HepG2 (cell line): Measurements from ENCODE around the gene CCDC69. TPM values are rescaled to one million over a fixed set of nuclear protein-coding genes. Genes with fewer than 3 reads are reported as not detected.

Source experiments
- ATAC-seq: fragments of 200-7000 bp; cut with Tn5 transposase; 3 replicates; pipeline ENCODE4 v1.9.1; 2020; ENCODE audit warnings: mild to moderate bottlenecking, moderate library complexity
- BruUV-seq: library from RNA; stranded (reverse); fragments of 400-500 nt; replicated peaks from 2 replicates; lab custom pipeline; 2021; lab: Mats Ljungman, UMichigan
- CTCF ChIA-PET: fragments of 300-600 bp; formaldehyde crosslinking; extraction: SDS; loops from one replicate; lab custom pipeline; 2021; ENCODE audit warnings: low total read pairs, inconsistent platforms, low intra/inter-chr PET ratio; lab: Yijun Ruan, JAX
- POLR2A ChIA-PET: fragments of 350-600 bp; sonication (Branson Sonifier 250); formaldehyde crosslinking; loops from one replicate; lab custom pipeline; 2020; ENCODE audit warnings: antibody characterized with exemption, inconsistent platforms; lab: Yijun Ruan, JAX
- DNase-seq: peaks from one replicate; pipeline ENCODE4 v3.0.0-alpha.2; 2015; ENCODE audit warnings: low spot score
- FAIRE-seq: peaks from 3 replicates; lab custom pipeline; 2011; peaks lifted over from hg19 to GRCh38; lab: Jason Lieb, UNC
- H2AFZ ChIP-seq: one replicate; pipeline ENCODE4 v1.6.1; 2011; ENCODE audit warnings: low read length, inconsistent platforms
- H3K27ac ChIP-seq: fragments of 300-600 bp; 3 replicates; pipeline ENCODE4 v1.8.0; 2011; ENCODE audit warnings: mixed run types, mild to moderate bottlenecking, mixed read lengths, low read length, inconsistent platforms; ENCODE audit not compliant: insufficient read depth; ENCODE audit errors: extremely low read length
- H3K27me3 ChIP-seq, 2 experiments: fragments of 200-600 bp in 1 of 2; 2 replicates in 1 of 2; 3 replicates in 1 of 2; pipeline versions ENCODE4 v1.6.0 to v1.8.0; 2011; ENCODE audit warnings: low read length in 2 of 2, mild to moderate bottlenecking in 2 of 2, moderate library complexity in 2 of 2, inconsistent platforms in 1 of 2; ENCODE audit not compliant: insufficient read depth in 2 of 2, control insufficient read depth in 1 of 2
- H3K36me3 ChIP-seq, 2 experiments: fragments of 200-600 bp in 1 of 2; replicated peaks in 1 of 2; 2 replicates in 1 of 2; 3 replicates in 1 of 2; pipeline versions ENCODE4 v1.5.1 to v1.8.0; 2011; ENCODE audit warnings: low read length in 2 of 2, inconsistent platforms in 1 of 2; ENCODE audit not compliant: insufficient read depth in 2 of 2, control insufficient read depth in 1 of 2
- H3K4me1 ChIP-seq: 2 replicates; pipeline ENCODE4 v1.5.1; 2012; ENCODE audit warnings: low read length, inconsistent platforms; ENCODE audit not compliant: insufficient read depth
- H3K4me2 ChIP-seq: 2 replicates; pipeline ENCODE4 v1.6.0; 2011; ENCODE audit warnings: low read depth, low read length, inconsistent platforms
- H3K4me3 ChIP-seq, 3 experiments: fragments of 200-600 bp in 1 of 3; sonication (generic), shearing (Covaris generic) in 1 of 3; replicated peaks in 1 of 3; 2 replicates each; pipeline ENCODE4 v1.5.1; 2011 to 2016; ENCODE audit warnings: low read length in 3 of 3, inconsistent platforms in 2 of 3, low read depth in 2 of 3, mild to moderate bottlenecking in 2 of 3, control low read depth in 1 of 3, mixed read lengths in 1 of 3; ENCODE audit not compliant: insufficient read depth in 1 of 3
- H3K79me2 ChIP-seq: one replicate; pipeline ENCODE4 v1.6.1; 2011; ENCODE audit warnings: low read length, inconsistent platforms; ENCODE audit not compliant: insufficient read depth
- H3K9ac ChIP-seq: 2 replicates; pipeline ENCODE4 v1.6.0; 2011; ENCODE audit warnings: mild to moderate bottlenecking, low read depth, low read length, inconsistent platforms; ENCODE audit not compliant: insufficient read depth
- H3K9me3 ChIP-seq: 2 replicates; pipeline ENCODE4 v1.5.1; 2012; ENCODE audit warnings: mild to moderate bottlenecking, low read length
- H4K20me1 ChIP-seq: 2 replicates; pipeline ENCODE4 v1.6.0; 2011; ENCODE audit warnings: inconsistent platforms, mild to moderate bottlenecking, low read length, moderate library complexity; ENCODE audit not compliant: insufficient read depth
- BORCS8-MEF2B ChIP-seq: sonication (generic); formaldehyde crosslinking; IDR thresholded peaks from 2 replicates; pipeline ENCODE4 v1.8.0; 2022; ENCODE audit warnings: mild to moderate bottlenecking, missing genetic modification reagents
- DNMT1 ChIP-seq: sonication (generic); formaldehyde crosslinking; IDR thresholded peaks from 2 replicates; pipeline ENCODE4 v1.5.1; 2020; ENCODE audit warnings: mild to moderate bottlenecking, missing genetic modification reagents
- GPN1 ChIP-seq: sonication (generic); formaldehyde crosslinking; IDR thresholded peaks from 2 replicates; pipeline ENCODE4 v1.5.1; 2020; ENCODE audit warnings: missing genetic modification reagents, borderline replicate concordance
- GZF1 ChIP-seq: sonication (generic); formaldehyde crosslinking; IDR thresholded peaks from 2 replicates; pipeline ENCODE4 v1.5.1; 2020; ENCODE audit warnings: mild to moderate bottlenecking, missing genetic modification reagents
- POLR2G ChIP-seq: fragments of 200-400 bp; formaldehyde crosslinking; IDR thresholded peaks from 2 replicates; pipeline ENCODE4 v1.6.1; 2018; ENCODE audit warnings: mild to moderate bottlenecking, low read depth, low read length, moderate library complexity
- TIGD3 ChIP-seq: sonication (generic); formaldehyde crosslinking; IDR thresholded peaks from 2 replicates; pipeline ENCODE4 v1.5.1; 2020; ENCODE audit warnings: mild to moderate bottlenecking, missing genetic modification reagents, borderline replicate concordance
- ZBTB33 ChIP-seq: sonication (generic); formaldehyde crosslinking; IDR thresholded peaks from 2 replicates; pipeline ENCODE4 v1.4.0; 2020; ENCODE audit warnings: missing genetic modification reagents
- ZFP41 ChIP-seq: sonication (generic); formaldehyde crosslinking; IDR thresholded peaks from 2 replicates; pipeline ENCODE4 v1.4.0; 2020; ENCODE audit warnings: mild to moderate bottlenecking, missing genetic modification reagents, borderline replicate concordance
- ZNF12 ChIP-seq: sonication (generic); formaldehyde crosslinking; IDR thresholded peaks from 2 replicates; pipeline ENCODE4 v1.5.0; 2020; ENCODE audit warnings: missing genetic modification reagents
- ZNF280B ChIP-seq: sonication (generic); formaldehyde crosslinking; IDR thresholded peaks from 2 replicates; pipeline ENCODE4 v1.5.0; 2020; ENCODE audit warnings: missing genetic modification reagents, mild to moderate bottlenecking, borderline replicate concordance
- ZNF281 ChIP-seq: sonication (generic); formaldehyde crosslinking; IDR thresholded peaks from 2 replicates; pipeline ENCODE4 v1.4.0; 2020; ENCODE audit warnings: missing genetic modification reagents, borderline replicate concordance
- ZNF33B ChIP-seq: sonication (generic); formaldehyde crosslinking; IDR thresholded peaks from 2 replicates; pipeline ENCODE4 v1.5.1; 2020; ENCODE audit warnings: mild to moderate bottlenecking, missing genetic modification reagents
- ZNF350 ChIP-seq: sonication (generic); formaldehyde crosslinking; IDR thresholded peaks from 2 replicates; pipeline ENCODE4 v1.4.0; 2020; ENCODE audit warnings: mild to moderate bottlenecking, low read depth, missing genetic modification reagents, borderline replicate concordance
- ZNF512B ChIP-seq: sonication (generic); formaldehyde crosslinking; IDR thresholded peaks from 2 replicates; pipeline ENCODE4 v1.5.1; 2020; ENCODE audit warnings: missing genetic modification reagents, mild to moderate bottlenecking, borderline replicate concordance
- WGBS: methylation state at CpG from one replicate; pipeline ENCODE4 v1.1.6; 2017; ENCODE audit warnings: low lambda C conversion rate; 5-methylcytosine and 5-hydroxymethylcytosine counted together
- in situ Hi-C: cut with HindIII; loops from 2 replicates; pipeline ENCODE4 v1.10.0; 2017; ENCODE audit warnings: low pct_unique_long_range_greater_than_20kb; ENCODE audit not compliant: extremely low pct_ligation_motif_present
- intact Hi-C: fragments of 100-400 bp; cut with micrococcal nuclease; formaldehyde crosslinking; loops from one replicate; pipeline ENCODE4 v1.10.0; 2022; ENCODE audit not compliant: unreplicated experiment
- polyA plus RNA-seq, 8 experiments: library from polyadenylated mRNA; depleted of rRNA in 3 of 8; stranded (reverse) in 7 of 8; unstranded in 1 of 8; fragments of >200 nt; fragmentation: Illumina TruSeq in 4 of 8; extraction: Trizol in 4 of 8; gene quantifications; 2 replicates each; pipeline versions ENCODE4 v1.2.1 to v1.2.3, GENCODE V29; 2011 to 2016; ENCODE audit warnings: low read depth in 4 of 8, missing spikeins in 1 of 8, mixed read lengths in 1 of 8; ENCODE audit not compliant: insufficient read depth in 1 of 8
- total RNA-seq, 5 experiments: library from RNA; depleted of rRNA; stranded (reverse); fragments of >200 nt; fragmentation: Illumina TruSeq; extraction: Trizol; gene quantifications; 2 replicates each; pipeline ENCODE4 v1.2.3, GENCODE V29; 2016; ENCODE audit warnings: low read depth in 1 of 5

CCDC69 gene
- total and polyA plus RNA-seq, 2 of the 13 experiments (the other 11 are each of a cell fraction or from before 2014, with no cell fraction given): 12.2 to 45.2 TPM

- CTCF ChIA-PET: no interaction called here
- BruUV-seq: no TSS peak
- TF ChIP-seq ZFP41 (CRISPR knock-in tag) (no peak), GPN1 (CRISPR knock-in tag) (no peak), POLR2G (no peak), ZNF33B (CRISPR knock-in tag) (no peak), ZNF12 (no peak), ZNF350 (CRISPR knock-in tag) (no peak), ZBTB33 (CRISPR knock-in tag) (no peak), DNMT1 (CRISPR knock-in tag) (no peak), GZF1 (no peak), TIGD3 (CRISPR knock-in tag) (no peak), ZNF280B (CRISPR knock-in tag) (no peak), ZNF512B (CRISPR knock-in tag) (no peak), BORCS8-MEF2B (CRISPR knock-in tag) (no peak), ZNF281 (CRISPR knock-in tag) (no peak)
Observed at GRCh38 chr5:151139015-151139414, 84.9 kb downstream of the CCDC69 start.

More at GRCh38 chr5:151139015-151139414, 84.9 kb downstream of the CCDC69 start:
- no peak overlapping the region for H2AFZ ChIP-seq
- H3K4me1 ChIP-seq: no peaks in the 10 kb centered on the region
- H3K9ac ChIP-seq: no peak overlapping the region
- FAIRE-seq (no peak), ATAC-seq (no peak), DNase-seq (no peak)
- H3K9me3 ChIP-seq: no peaks in the 10 kb centered on the region
- H3K79me2 ChIP-seq: peaks cover 6% of the 10 kb centered on the region
- intact Hi-C loops: no loop called here
- WGBS: 98% methylated on average over 6 of the region's 8 CpGs
- in situ Hi-C loops: no loop called here
- H3K36me3 ChIP-seq: peaks cover 15 to 81% of the 10 kb centered on the region in 2 experiments
- no peak overlapping the region for H3K27ac ChIP-seq
- H3K4me2 ChIP-seq: no peak overlapping the region
- POLR2A ChIA-PET: no interaction called here
- H4K20me1 ChIP-seq: no peaks in the 10 kb centered on the region; the same call in 1 of the 2 replicates
- H3K27me3 ChIP-seq: no peaks in the 10 kb centered on the region
- no peak overlapping the region for H3K4me3 ChIP-seq
